CD4-positive, alpha-beta T cell treated with Interleukin-15 for 1 hour (primary cell): ENCODE results near the gene FHIP1B.
"Not testable (repeated sequence)": the region's sequence is repeated elsewhere in the genome, so short reads cannot be mapped to it uniquely, and the experiment has no call there.

ENCODE experiments used
- DNase-seq: peaks from one replicate; pipeline ENCODE4 v3.0.0-alpha.2; 2020

FHIP1B gene

GRCh38 chr11:6234387-6235107, at the start of gene FHIP1B:
TSS of gene FHIP1B (minus strand) at chr11:6234636. CDS start at chr11:6224516, 10,120 bp downstream.
- peak; percentile 100 for DNase-seq

- DNase-seq, result no peak
Measured at GRCh38 chr11:6283453-6284023, 49.1 kb upstream of the FHIP1B start.

- DNase-seq, result not testable (repeated sequence)
Measured at GRCh38 chr11:6280809-6281208, 46.4 kb upstream of the FHIP1B start.

GRCh38 chr11:6273188-6273587, 38.8 kb upstream of the FHIP1B start:
- no peak for DNase-seq

GRCh38 chr11:6271598-6271997, 37.2 kb upstream of the FHIP1B start:
- no peak for DNase-seq

- no peak for DNase-seq
Measured at GRCh38 chr11:6270584-6271246, 36.3 kb upstream of the FHIP1B start.

- no peak for DNase-seq
Measured at GRCh38 chr11:6269994-6270393, 35.6 kb upstream of the FHIP1B start.

GRCh38 chr11:6268820-6269219, 34.4 kb upstream of the FHIP1B start:
- DNase-seq, result no peak

- DNase-seq, result no peak
Measured at GRCh38 chr11:6263662-6264061, 29.2 kb upstream of the FHIP1B start.

- no peak for DNase-seq
Measured at GRCh38 chr11:6260207-6260726, 25.8 kb upstream of the FHIP1B start.

- no peak for DNase-seq
Measured at GRCh38 chr11:6258571-6259081, 24.2 kb upstream of the FHIP1B start.

GRCh38 chr11:6258141-6258540, 23.7 kb upstream of the FHIP1B start:
- no peak for DNase-seq

GRCh38 chr11:6253197-6253596, 18.8 kb upstream of the FHIP1B start:
- DNase-seq, result no peak

- no peak for DNase-seq
Measured at GRCh38 chr11:6251990-6252473, 17.6 kb upstream of the FHIP1B start.

- no peak for DNase-seq
Measured at GRCh38 chr11:6251120-6251733, 16.8 kb upstream of the FHIP1B start.

- no peak for DNase-seq
Measured at GRCh38 chr11:6249770-6250555, 15.5 kb upstream of the FHIP1B start.

- not testable (repeated sequence) for DNase-seq
Measured at GRCh38 chr11:6248897-6249296, 14.5 kb upstream of the FHIP1B start.

- DNase-seq, result no peak
Measured at GRCh38 chr11:6248248-6248647, 13.8 kb upstream of the FHIP1B start.

GRCh38 chr11:6245536-6245935, 11.1 kb upstream of the FHIP1B start:
- no peak for DNase-seq

- DNase-seq, result no peak
Measured at GRCh38 chr11:6241316-6241715, 6.9 kb upstream of the FHIP1B start.

- DNase-seq, result no peak
Measured at GRCh38 chr11:6240781-6241180, 6.3 kb upstream of the FHIP1B start.

GRCh38 chr11:6240139-6240538, 5.7 kb upstream of the FHIP1B start:
- no peak for DNase-seq
